ACC112 (cell line): ENCODE data around the gene NANOS3.

ENCODE experiments used
- H2AFZ ChIP-seq: fragments of 200-600 bp; sonication (generic); one replicate; pipeline ENCODE4 v1.6.0; 2017; ENCODE audit warnings: antibody characterized with exemption, low read length; ENCODE audit not compliant: unreplicated experiment
- H3K27ac ChIP-seq: fragments of 200-600 bp; sonication (generic); 2 replicates; pipeline ENCODE4 v1.5.1; 2014; ENCODE audit warnings: low read depth, mild to moderate bottlenecking, antibody characterized with exemption, low read length, moderate library complexity
- H3K27me3 ChIP-seq: fragments of 200-600 bp; sonication (generic); 2 replicates; pipeline ENCODE4 v1.6.1; 2014; ENCODE audit warnings: mild to moderate bottlenecking, antibody characterized with exemption, low read length, moderate library complexity, mixed read lengths; ENCODE audit not compliant: insufficient read depth
- H3K36me3 ChIP-seq: fragments of 200-600 bp; sonication (generic); 2 replicates; pipeline ENCODE4 v1.6.1; 2016; ENCODE audit warnings: mild to moderate bottlenecking, antibody characterized with exemption, low read length, moderate library complexity, mixed read lengths; ENCODE audit not compliant: insufficient read depth
- H3K4me1 ChIP-seq: fragments of 200-600 bp; sonication (generic); one replicate; pipeline ENCODE4 v1.6.1; 2016; ENCODE audit warnings: low read length, mixed read lengths; ENCODE audit not compliant: insufficient read depth, unreplicated experiment, control insufficient read depth
- H3K4me3 ChIP-seq: fragments of 200-600 bp; sonication (generic); 2 replicates; pipeline ENCODE4 v1.5.1; 2014; ENCODE audit warnings: mild to moderate bottlenecking, low read depth, low read length
- H3K79me2 ChIP-seq: fragments of 200-600 bp; sonication (generic); one replicate; pipeline ENCODE4 v1.6.0; 2016; ENCODE audit warnings: low read length; ENCODE audit not compliant: control insufficient read depth, unreplicated experiment, insufficient read depth

NANOS3 gene

GRCh38 chr19:13881251-13881691 is 4.3 kb downstream of the NANOS3 start:
- Histone ChIP-seq H2AFZ (no peak overlapping the region), H3K27ac (no peak overlapping the region), H3K4me3 (no peak overlapping the region), H3K79me2 (no peaks in the 10 kb centered on the region), H3K36me3 (no peaks in the 10 kb centered on the region), H3K27me3 (no peaks in the 10 kb centered on the region), H3K4me1 (peaks cover 20% of the 10 kb centered on the region)

- Histone ChIP-seq H3K27ac (no peak overlapping the region; the same call in 1 of the 2 replicates), H3K4me1 (peaks cover 20% of the 10 kb centered on the region), H2AFZ (no peak overlapping the region), H3K4me3 (no peak overlapping the region), H3K36me3 (no peaks in the 10 kb centered on the region), H3K79me2 (no peaks in the 10 kb centered on the region), H3K27me3 (no peaks in the 10 kb centered on the region)
These were observed 4.9 kb downstream of the NANOS3 start for GRCh38 chr19:13881692-13882418.

- no peaks in the 10 kb centered on the region for H3K79me2 ChIP-seq
- no peak overlapping the region for H3K27ac ChIP-seq
- H3K4me3 ChIP-seq = no peak overlapping the region
- H3K4me1 ChIP-seq = peaks cover 20% of the 10 kb centered on the region
- H3K27me3 ChIP-seq = no peaks in the 10 kb centered on the region
- no peaks in the 10 kb centered on the region for H3K36me3 ChIP-seq
- no peak overlapping the region for H2AFZ ChIP-seq
These were observed 5.5 kb downstream of the NANOS3 start for GRCh38 chr19:13882419-13882795.

- no peak overlapping the region for H2AFZ ChIP-seq
- no peaks in the 10 kb centered on the region for H3K79me2 ChIP-seq
- no peaks in the 10 kb centered on the region for H3K27me3 ChIP-seq
- H3K27ac ChIP-seq = no peak overlapping the region
- peaks cover 20% of the 10 kb centered on the region for H3K4me1 ChIP-seq
- no peaks in the 10 kb centered on the region for H3K36me3 ChIP-seq
- no peak overlapping the region for H3K4me3 ChIP-seq
These were observed 5.9 kb downstream of the NANOS3 start for GRCh38 chr19:13882836-13883235.

- H3K27me3 ChIP-seq = no peaks in the 10 kb centered on the region
- H3K4me1 ChIP-seq = peaks cover 20% of the 10 kb centered on the region
- no peak overlapping the region for H3K27ac ChIP-seq
These were observed 6.7 kb downstream of the NANOS3 start for GRCh38 chr19:13883516-13884064.

GRCh38 chr19:13884726-13885591 is 8.0 kb downstream of the NANOS3 start:
- no peak overlapping the region for H3K27ac ChIP-seq
- H3K79me2 ChIP-seq = no peaks in the 10 kb centered on the region
- no peak overlapping the region for H3K4me3 ChIP-seq
- no peaks in the 10 kb centered on the region for H3K27me3 ChIP-seq
- H3K36me3 ChIP-seq = no peaks in the 10 kb centered on the region
- H2AFZ ChIP-seq = no peak overlapping the region
- H3K4me1 ChIP-seq = peaks cover 20% of the 10 kb centered on the region

More at GRCh38 chr19:13883516-13884064, 6.7 kb downstream of the NANOS3 start:
- Histone ChIP-seq H3K79me2 (no peaks in the 10 kb centered on the region), H3K4me3 (no peak overlapping the region), H3K36me3 (no peaks in the 10 kb centered on the region), H2AFZ (no peak overlapping the region)

- no peak overlapping the region for H3K4me3 ChIP-seq
- H3K4me1 ChIP-seq = peaks cover 13% of the 10 kb centered on the region
- no peaks in the 10 kb centered on the region for H3K27me3 ChIP-seq
- no peak overlapping the region for H2AFZ ChIP-seq
- no peak overlapping the region for H3K27ac ChIP-seq
- no peaks in the 10 kb centered on the region for H3K79me2 ChIP-seq
- no peaks in the 10 kb centered on the region for H3K36me3 ChIP-seq
These were observed 9.0 kb downstream of the NANOS3 start for GRCh38 chr19:13885826-13886365.

- no peaks in the 10 kb centered on the region for H3K27me3 ChIP-seq
- no peaks in the 10 kb centered on the region for H3K79me2 ChIP-seq
- no peak overlapping the region for H3K27ac ChIP-seq
- no peaks in the 10 kb centered on the region for H3K36me3 ChIP-seq
- H2AFZ ChIP-seq = no peak overlapping the region
- H3K4me1 ChIP-seq = peaks cover 2% of the 10 kb centered on the region
- no peak overlapping the region for H3K4me3 ChIP-seq
These were observed 10.1 kb downstream of the NANOS3 start for GRCh38 chr19:13887018-13887436.

- Histone ChIP-seq H3K4me3 (no peak overlapping the region), H3K36me3 (no peaks in the 10 kb centered on the region), H3K79me2 (no peaks in the 10 kb centered on the region), H3K4me1 (no peaks in the 10 kb centered on the region), H2AFZ (no peak overlapping the region), H3K27me3 (no peaks in the 10 kb centered on the region), H3K27ac (no peak overlapping the region)
These were observed 10.6 kb downstream of the NANOS3 start for GRCh38 chr19:13887517-13887916.

GRCh38 chr19:13888281-13888680 is 11.3 kb downstream of the NANOS3 start:
- no peaks in the 10 kb centered on the region for H3K4me1 ChIP-seq
- no peaks in the 10 kb centered on the region for H3K36me3 ChIP-seq
- no peak overlapping the region for H3K27ac ChIP-seq
- no peaks in the 10 kb centered on the region for H3K27me3 ChIP-seq
- H2AFZ ChIP-seq = no peak overlapping the region
- no peaks in the 10 kb centered on the region for H3K79me2 ChIP-seq
- H3K4me3 ChIP-seq = no peak overlapping the region
